Esophagus squamous epithelium (tissue), 4 donors: ENCODE measurements around the gene IST1.

Experiments
- CTCF ChIP-seq, 6 experiments: fragments of 450-650 bp in 4 of 6; fragments of 200-600 bp in 2 of 6; sonication (generic) in 2 of 6; IDR thresholded peaks; one replicate each; pipeline ENCODE4 v1.5.1; 2016 to 2019; ENCODE audit warnings: antibody characterized with exemption in 6 of 6, mild to moderate bottlenecking in 4 of 6, moderate library complexity in 4 of 6
- POLR2A ChIP-seq, 4 donors: fragments of 450-650 bp; IDR thresholded peaks; one replicate each; pipeline ENCODE4 v1.6.1; 2017; ENCODE audit warnings: antibody characterized with exemption in 4 of 4, mild to moderate bottlenecking in 4 of 4, moderate library complexity in 3 of 4

DNA sequence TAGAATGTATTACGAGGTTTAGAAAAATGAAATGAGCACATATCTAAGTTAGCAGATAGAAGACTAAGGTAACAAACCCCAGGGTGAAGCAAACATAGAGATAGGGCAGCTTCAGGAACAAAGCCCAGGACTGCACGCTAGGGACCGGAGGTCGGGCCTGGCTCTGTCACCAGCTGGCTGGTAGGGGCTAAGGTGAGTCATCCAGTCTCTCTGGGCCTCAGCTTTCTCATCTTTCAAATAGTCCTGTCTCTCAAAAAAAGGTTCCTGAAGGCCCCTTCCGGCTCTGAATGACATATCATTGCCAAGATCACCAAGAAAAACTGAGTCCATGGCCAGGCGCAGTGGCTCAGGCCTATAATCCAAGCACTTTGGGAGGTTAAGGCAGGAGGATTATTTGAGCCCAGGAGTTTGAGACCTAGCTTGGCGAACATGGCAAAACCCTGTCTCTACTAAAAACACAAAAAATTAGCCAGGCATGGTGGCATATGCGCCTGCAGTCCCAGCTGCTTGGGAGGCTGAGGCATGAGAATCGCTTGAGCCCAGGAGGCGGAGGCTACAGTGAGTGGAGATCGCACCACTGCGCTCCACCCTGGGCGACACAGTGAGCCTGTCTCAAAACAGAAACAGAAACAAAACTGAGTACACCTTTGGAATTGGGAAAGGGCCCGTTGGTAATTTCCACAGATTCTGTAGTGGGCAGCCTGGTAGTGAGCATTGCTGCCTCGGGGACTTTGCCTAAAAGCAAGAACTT, 78.9 kb downstream of the IST1 start:
- TF ChIP-seq CTCF (IDR thresholded peaks at IDR 0.05) (no peak), POLR2A (IDR thresholded peaks at IDR 0.05) (no peak)
